ENCODE data around the gene DUSP10. TPM values are rescaled to one million over a fixed set of nuclear protein-coding genes. Genes with fewer than 3 reads are reported as not detected.

The DUSP10 gene
- total RNA-seq, 1 experiment from 2014 or later, result 1.7 TPM

DNA sequence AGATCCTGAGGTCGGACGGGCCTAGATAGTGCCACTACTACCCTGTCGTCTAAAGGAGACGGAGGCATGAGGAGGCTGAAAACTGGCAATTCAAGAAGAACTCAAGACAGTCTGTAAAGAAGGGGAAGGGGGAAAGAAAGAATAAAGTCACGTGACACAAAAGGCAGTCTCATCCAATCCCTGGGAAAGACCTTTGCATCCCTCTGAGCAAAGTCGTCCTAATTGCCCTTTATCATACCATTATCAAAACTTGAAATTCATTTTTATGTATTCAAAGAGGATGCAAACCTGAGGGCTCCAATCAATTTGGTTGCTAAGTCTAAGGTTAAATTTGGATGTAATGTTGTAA, 2.2 kb downstream of the DUSP10 start (continued):
- TF ChIP-seq ATF3 (IDR thresholded peaks at IDR 0.05), result no peak
- no peak for TF ChIP-seq ZNF274 (IDR thresholded peaks at IDR 0.05; ENCODE audit: low read depth, low read length)
- no peak for TF ChIP-seq SRF (IDR thresholded peaks at IDR 0.05; ENCODE audit: low read depth)
- TF ChIP-seq EGR1 (IDR thresholded peaks at IDR 0.05; ENCODE audit: low read depth), result no peak

- Histone ChIP-seq H3K4me1 (ENCODE audit: control insufficient read depth in 1 of 2, insufficient read depth in 2 of 2, low read length in 2 of 2) (peaks cover 5 to 20% of the 10 kb centered on the region in 2 experiments; a peak in 3 of 4 replicates), H3K27me3 (ENCODE audit: insufficient read depth, low read length) (no peaks in the 10 kb centered on the region), H3K9me3 (ENCODE audit: control insufficient read depth in 1 of 2, insufficient read depth in 1 of 2, low read depth in 1 of 2, low read length in 2 of 2) (no peaks in the 10 kb centered on the region), H3K79me2 (ENCODE audit: insufficient read depth, low read length) (no peaks in the 10 kb centered on the region), H3K4me2 (ENCODE audit: low read length) (no peak overlapping the region), H2AFZ (ENCODE audit: low read depth, low read length, poor library complexity, severe bottlenecking) (no peak overlapping the region), H3K9ac (ENCODE audit: low read length) (no peak overlapping the region), H3K9me2 (ENCODE audit: insufficient read depth) (no peaks in the 10 kb centered on the region), H3K36me3 (ENCODE audit: control insufficient read depth in 1 of 2, insufficient read depth in 2 of 2, low read length in 2 of 2) (no peaks in the 10 kb centered on the region), H3K4me3 (replicated peaks in 1 of 2; ENCODE audit: low read depth in 1 of 2, low read length in 2 of 2) (no peak overlapping the region), H4K20me1 (ENCODE audit: insufficient read depth) (no peaks in the 10 kb centered on the region), H3K27ac (ENCODE audit: low read depth, low read length) (no peak overlapping the region)
- CTCF ChIA-PET, result no interaction called here
- ATAC-seq, result no peak
- no TSS peak for BruUV-seq (replicated peaks)
- RAD21 ChIA-PET (ENCODE audit: low non-redundant PET in 1 of 2, low total read pairs in 2 of 2, uncharacterized antibody in 2 of 2, unreplicated experiment in 2 of 2), result no interaction called here
- intact Hi-C loops (cut with micrococcal nuclease), result no loop called here
- POLR2A ChIA-PET, result no interaction called here
- TF ChIP-seq FOSL1 (IDR thresholded peaks at IDR 0.05; ENCODE audit: low read depth) (no peak), EGR1 (IDR thresholded peaks at IDR 0.05; ENCODE audit: low read depth) (no peak), ATF3 (IDR thresholded peaks at IDR 0.05) (no peak), MAX (IDR thresholded peaks at IDR 0.05) (no peak), SRF (IDR thresholded peaks at IDR 0.05; ENCODE audit: low read depth) (no peak), YY1 (IDR thresholded peaks at IDR 0.05; ENCODE audit: extremely low read depth, insufficient replicate concordance, low read depth, low read length) (no peak), CEBPB (IDR thresholded peaks at IDR 0.05; ENCODE audit: low read depth) (no peak), RAD21 (IDR thresholded peaks at IDR 0.05; ENCODE audit: low read depth) (no peak), CBX3 (IDR thresholded peaks at IDR 0.05; ENCODE audit: low read depth) (no peak), SP1 (IDR thresholded peaks at IDR 0.05; ENCODE audit: low read depth) (no peak), ZFX (IDR thresholded peaks at IDR 0.05) (no peak), EZH2 (IDR thresholded peaks at IDR 0.05) (no peak), POLR2A (IDR thresholded peaks at IDR 0.05; ENCODE audit: borderline replicate concordance, extremely low read depth, insufficient read depth, insufficient read length) (no peak), ELF1 (IDR thresholded peaks at IDR 0.05; ENCODE audit: borderline replicate concordance, low read depth) (no peak), POLR2AphosphoS5 (IDR thresholded peaks at IDR 0.05; ENCODE audit: low read depth, low read length) (no peak), ZNF274 (IDR thresholded peaks at IDR 0.05; ENCODE audit: low read depth, low read length) (no peak), EZH2phosphoT487 (IDR thresholded peaks at IDR 0.05; ENCODE audit: borderline replicate concordance) (no peak), JUND (IDR thresholded peaks at IDR 0.05) (no peak)
- TF ChIP-seq, protein P1, sequence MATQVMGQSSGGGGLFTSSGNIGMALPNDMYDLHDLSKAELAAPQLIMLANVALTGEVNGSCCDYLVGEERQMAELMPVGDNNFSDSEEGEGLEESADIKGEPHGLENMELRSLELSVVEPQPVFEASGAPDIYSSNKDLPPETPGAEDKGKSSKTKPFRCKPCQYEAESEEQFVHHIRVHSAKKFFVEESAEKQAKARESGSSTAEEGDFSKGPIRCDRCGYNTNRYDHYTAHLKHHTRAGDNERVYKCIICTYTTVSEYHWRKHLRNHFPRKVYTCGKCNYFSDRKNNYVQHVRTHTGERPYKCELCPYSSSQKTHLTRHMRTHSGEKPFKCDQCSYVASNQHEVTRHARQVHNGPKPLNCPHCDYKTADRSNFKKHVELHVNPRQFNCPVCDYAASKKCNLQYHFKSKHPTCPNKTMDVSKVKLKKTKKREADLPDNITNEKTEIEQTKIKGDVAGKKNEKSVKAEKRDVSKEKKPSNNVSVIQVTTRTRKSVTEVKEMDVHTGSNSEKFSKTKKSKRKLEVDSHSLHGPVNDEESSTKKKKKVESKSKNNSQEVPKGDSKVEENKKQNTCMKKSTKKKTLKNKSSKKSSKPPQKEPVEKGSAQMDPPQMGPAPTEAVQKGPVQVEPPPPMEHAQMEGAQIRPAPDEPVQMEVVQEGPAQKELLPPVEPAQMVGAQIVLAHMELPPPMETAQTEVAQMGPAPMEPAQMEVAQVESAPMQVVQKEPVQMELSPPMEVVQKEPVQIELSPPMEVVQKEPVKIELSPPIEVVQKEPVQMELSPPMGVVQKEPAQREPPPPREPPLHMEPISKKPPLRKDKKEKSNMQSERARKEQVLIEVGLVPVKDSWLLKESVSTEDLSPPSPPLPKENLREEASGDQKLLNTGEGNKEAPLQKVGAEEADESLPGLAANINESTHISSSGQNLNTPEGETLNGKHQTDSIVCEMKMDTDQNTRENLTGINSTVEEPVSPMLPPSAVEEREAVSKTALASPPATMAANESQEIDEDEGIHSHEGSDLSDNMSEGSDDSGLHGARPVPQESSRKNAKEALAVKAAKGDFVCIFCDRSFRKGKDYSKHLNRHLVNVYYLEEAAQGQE (IDR thresholded peaks at IDR 0.05; ENCODE audit: low read depth), result no peak
- TF ChIP-seq, protein P2, sequence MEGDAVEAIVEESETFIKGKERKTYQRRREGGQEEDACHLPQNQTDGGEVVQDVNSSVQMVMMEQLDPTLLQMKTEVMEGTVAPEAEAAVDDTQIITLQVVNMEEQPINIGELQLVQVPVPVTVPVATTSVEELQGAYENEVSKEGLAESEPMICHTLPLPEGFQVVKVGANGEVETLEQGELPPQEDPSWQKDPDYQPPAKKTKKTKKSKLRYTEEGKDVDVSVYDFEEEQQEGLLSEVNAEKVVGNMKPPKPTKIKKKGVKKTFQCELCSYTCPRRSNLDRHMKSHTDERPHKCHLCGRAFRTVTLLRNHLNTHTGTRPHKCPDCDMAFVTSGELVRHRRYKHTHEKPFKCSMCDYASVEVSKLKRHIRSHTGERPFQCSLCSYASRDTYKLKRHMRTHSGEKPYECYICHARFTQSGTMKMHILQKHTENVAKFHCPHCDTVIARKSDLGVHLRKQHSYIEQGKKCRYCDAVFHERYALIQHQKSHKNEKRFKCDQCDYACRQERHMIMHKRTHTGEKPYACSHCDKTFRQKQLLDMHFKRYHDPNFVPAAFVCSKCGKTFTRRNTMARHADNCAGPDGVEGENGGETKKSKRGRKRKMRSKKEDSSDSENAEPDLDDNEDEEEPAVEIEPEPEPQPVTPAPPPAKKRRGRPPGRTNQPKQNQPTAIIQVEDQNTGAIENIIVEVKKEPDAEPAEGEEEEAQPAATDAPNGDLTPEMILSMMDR (IDR thresholded peaks at IDR 0.05 in 2 of 3, conservative IDR thresholded peaks at IDR 0.05 in 1 of 3; ENCODE audit: borderline replicate concordance in 1 of 3, insufficient read depth in 1 of 3, low read depth in 2 of 3, low read length in 2 of 3), result no peak
- DNase-seq (ENCODE audit: low read depth, low spot score), result no peak
Measured at GRCh38 chr1:221739018-221739676, 2.7 kb downstream of the DUSP10 start.

Measured in HCT116 (cell line).